GM21825 (cell line): Measurements from ENCODE around the gene HLCS.

ENCODE experiments used
- ATAC-seq: cut with Tn5 transposase; IDR thresholded peaks from one replicate; pipeline ENCODE4 v1.9.1; 2021; ENCODE audit warnings: mild to moderate bottlenecking, moderate library complexity; ENCODE audit not compliant: unreplicated experiment

The HLCS gene

DNA sequence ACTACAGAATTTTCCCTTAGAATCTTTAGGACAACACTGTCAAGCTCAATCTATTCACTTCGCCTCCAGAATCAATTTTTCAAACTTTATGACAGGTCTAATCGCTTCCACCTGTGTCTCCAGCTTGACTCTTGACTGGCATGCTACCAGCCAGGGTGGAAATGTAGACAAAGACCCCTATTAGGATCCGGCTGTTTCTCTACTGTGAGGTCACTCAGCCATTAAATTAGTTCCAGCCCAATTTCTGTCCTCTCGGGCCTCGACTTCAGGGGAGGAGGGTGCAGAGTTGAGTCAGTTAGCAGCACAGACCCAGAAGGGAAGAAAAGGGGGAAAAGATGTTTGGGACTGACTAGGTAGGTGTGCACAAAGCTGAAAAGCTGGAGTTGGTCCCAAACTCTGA, 78.5 kb downstream of the HLCS start:
- ATAC-seq, result no peak

DNA sequence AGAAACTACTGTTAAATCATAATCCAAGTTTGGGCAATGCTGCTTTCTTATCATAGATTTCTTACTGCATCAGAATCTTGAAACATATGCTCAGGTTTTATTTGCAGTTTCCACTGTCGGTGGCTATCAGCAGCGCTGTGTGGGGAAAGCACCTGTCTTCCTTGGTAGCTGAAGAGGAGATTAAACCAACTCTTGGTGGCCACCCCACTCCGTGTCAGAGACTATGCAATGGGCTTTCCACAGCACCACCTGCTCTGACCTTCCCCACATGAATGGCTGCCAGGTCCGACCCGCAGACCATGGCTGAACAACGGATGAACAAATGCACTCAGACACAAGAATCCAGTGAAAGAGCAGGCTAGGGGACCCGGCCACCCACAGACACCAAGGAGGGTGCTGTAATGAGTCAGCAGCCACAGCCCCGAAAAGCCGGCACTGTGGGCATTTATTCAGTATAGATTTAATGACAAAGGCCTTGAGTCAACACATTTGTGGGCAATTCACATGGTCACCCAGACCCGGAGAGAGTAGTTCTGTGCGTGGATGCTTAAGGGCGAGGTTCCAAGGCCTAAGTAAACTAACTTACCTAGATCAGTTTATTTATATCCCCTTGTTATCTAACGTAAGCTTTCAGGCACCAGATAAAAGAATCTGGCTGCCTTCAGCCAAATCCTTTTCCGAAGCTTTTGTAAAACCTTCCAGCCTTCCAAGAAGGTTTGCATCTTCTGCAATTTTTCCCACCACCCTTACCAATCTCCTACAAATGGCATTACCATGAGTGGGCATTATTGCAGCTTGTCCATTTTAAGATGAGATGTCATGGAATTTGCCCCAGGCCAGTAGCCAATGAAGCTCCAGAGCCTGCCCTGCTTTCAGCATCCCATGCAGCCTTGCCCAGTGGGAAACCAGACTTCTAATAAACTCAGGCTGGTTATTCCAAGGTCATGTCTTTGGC, 82.7 kb downstream of the HLCS start:
- ATAC-seq, result no peak

DNA sequence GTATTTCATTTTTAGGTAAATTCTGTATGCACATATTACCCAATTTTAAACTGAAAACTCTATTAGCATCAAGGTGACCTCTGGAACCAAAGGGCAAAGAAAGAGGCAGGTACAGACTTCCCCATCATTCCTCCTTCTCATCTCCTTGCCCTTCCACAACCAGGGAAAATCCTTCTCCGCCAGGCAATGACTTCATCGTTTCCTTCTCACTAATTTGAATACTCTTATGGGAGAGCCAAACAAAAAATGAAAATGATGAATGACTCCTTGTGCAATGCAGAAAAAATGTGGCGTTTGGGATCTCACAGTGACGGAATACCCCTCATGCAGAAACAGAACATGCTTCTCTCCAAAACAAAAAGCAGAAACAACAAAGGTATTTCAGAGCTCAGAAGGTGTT, 83.7 kb downstream of the HLCS start:
- no peak for ATAC-seq

DNA sequence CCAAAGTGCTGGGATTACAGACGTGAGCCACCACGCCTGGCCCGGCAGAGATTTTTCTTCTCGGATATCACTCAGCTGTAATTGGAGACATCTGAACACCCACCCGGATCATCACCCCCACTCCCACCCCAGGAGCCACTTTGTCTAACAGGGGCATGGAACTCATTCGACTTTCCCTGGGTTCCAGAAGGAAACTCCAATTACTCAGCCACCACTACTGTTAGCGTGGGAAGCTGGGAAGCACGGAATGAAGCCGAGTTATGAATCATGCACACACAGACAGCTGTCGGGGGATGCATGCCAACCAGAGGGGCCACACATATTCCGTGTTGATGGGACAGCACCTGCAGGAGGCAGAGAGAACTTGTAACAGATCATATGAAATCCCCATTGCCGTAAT, 85.2 kb downstream of the HLCS start:
- no peak for ATAC-seq

DNA sequence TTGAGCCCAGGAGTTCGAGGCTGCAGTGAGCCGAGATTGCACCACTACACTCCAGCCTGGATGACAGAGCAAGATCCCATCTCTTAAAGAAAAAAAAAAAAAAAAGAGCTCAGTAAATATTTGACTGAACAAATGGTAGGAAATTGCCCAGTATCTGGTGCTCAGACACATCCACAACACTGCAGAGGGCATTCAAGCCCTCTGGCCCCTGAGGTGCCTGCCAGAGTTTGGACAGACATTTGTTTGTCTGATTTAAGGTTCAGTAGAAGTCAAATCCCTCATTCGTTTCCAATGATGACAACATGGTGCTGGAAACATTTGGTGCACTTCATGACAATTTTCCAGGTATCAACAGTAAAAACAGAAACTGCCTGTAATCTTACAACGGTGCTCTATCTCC, 86.6 kb downstream of the HLCS start:
- ATAC-seq, result no peak

DNA sequence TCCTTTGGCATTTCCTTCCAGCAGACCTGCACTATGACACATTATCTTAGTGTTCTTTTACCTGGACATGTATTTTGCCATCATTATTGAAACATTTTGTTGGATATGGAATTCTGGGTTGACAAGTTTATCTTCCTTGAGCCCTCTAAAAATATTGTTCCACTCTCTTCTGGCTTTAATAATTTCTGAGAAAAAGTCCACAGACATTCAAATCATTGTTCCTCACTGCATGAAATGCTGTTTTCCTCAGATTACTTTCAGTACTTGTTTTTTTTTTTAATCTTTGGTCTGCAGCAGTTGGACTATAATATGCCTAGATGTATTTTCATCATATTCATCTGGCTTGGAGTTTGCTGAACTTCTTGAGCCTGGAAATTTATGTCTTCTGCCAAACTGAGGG, 88.7 kb downstream of the HLCS start:
- ATAC-seq, result no peak

DNA sequence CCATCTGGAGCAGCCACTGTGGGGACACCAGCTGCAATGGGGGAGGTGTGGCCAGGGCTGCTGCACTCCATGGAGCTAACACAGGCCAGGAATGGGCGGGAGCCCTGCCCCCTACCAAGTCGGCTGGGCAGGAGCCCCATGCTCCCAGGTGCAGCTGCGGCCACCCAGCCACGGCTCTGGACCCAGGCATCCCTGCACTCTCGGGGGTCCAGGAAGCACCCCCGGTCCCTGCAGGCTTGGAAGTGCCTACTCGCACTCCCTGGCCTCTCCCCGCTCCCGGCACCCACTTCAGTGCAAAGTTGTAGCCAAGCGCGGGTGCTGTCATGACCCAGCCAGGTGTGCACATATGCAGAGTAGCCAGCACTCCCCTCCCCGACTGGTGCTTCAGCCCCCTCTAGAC, 91.8 kb downstream of the HLCS start:
- ATAC-seq, result no peak

DNA sequence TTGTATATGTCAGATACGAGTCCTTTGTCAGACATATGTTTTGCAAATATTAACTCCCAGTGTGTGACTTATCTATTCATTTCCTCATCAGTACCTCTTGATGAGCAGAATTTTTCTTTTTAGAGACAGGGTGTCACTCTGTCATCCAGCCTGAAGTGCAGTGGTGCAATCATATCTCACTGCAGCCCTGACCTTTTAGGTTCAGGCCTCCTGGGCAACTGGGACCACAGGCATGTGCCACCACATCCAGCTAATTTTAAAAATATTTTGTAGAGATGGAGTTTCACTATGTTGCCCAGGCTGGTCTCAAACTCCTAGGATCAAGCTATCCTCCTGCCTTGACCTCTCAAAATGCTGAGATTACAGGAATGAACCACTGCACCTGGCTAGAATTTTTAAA, 93.0 kb downstream of the HLCS start:
- ATAC-seq, result no peak

DNA sequence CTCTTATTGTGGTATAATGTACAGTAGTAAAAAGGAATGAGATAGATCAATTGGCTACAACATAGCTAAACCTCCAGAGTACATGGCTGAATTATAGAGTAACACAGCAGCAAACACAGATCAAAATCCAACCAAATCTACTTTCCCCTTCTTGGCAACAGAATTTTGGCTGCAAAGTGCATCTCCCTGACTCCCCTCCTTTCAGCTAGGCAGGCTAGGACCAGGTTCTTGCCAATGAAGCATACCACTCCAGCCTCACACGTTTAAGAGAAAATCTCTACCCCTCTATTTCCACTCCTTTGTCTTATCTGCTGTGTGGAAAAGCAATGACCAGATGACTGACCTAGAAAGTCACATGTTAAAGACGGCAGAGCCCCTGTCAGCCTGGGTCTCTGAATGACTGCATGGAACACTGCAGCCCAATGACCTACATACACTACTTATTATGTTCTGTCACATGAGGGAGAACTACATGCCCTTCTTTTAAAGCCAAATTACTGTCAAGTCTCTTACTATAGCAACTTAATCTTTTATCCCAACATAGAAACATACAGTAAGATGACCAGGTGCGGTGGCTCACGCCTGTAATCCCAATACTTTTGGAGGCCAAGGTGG, 99.1 kb downstream of the HLCS start:
- ATAC-seq, result no peak

DNA sequence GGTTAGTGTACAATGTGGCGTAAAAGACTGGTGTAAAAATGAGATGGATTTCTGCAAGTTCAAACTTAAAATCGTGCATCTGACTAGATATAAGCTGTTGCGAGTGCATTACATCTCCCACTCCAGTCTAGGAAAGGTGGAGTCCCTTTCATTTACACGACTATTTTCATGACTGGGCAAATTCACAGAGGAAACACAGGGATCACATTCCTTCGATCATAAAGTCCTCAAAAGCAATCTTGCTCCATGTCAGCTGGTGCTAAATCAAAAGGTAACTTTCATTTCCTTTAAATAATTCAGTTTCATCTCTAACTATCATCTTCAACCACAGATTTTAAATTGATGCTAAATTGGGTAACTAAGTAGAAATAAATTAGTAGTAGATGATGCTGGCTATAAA, 100.0 kb downstream of the HLCS start:
- ATAC-seq, result no peak

DNA sequence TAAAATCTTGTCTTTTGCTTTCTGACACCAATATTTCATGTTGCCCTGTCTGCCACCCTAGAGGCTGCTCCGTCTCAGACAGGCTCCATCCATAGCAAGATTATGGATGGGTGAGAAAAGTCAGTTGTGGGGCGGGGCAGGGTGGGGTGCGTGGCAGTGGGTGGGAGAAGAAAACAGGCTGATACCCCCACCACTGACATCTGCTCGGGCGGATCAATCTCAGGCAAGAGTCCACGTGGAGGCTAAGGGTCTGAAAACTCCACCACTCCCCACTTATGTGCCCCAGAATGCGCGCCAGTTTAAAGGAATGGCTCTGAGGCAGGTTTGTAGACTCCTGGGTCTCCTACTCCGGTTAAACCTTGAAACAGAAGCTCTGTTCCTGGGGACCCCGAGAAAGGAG, 101.5 kb downstream of the HLCS start:
- ATAC-seq, result no peak

DNA sequence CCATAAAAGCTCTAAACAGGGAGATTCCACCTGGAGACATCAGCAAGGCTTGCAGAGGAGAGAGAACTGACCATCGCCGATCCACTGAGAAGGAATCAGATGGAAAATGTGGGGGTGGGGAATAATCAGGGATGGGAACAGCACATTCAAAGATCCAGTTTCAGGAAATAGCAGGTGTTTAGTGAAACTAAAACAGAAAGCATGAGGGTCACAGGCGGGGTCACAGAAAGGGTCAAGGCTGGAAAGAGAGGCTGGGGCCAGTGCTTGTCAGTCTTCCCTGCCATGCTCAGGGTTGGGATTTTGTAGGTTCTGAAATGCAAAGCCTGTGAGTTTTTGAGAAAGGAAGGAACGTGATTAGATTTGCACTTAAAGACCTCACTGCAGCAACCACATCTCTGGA, 103.2 kb downstream of the HLCS start:
- no peak for ATAC-seq

DNA sequence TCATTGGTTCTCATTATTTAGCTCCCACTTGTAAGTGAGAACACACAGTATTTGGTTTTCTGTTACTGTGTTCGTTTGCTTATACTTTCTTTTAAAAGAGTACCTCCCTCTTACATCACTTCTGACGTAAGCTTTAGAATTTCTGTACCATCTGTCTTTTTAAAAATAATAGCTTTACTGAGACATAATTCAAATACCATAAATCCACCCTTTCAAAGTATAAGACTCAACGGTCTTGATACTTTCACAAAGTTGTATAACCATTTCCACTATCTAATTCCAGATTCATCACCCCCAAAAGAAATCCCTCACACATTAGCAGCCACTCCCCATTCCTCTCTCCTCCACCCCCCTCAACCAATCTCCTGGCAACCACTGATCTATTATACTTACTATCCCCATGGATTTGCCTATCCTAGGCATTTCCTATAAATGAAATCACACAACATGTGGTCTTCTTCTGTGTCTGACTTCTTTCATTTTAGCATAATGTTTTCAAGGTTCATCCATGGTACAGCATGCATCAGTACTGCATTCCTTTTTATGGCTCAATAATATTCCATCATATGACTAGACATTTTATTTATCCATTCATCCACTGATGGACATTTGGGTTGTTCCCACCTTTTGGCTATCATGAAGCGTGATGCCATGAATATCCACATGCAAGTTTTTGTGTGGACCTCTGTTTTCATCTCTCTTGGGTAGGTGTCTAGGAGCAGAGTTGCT, 104.7 kb downstream of the HLCS start:
- no peak for ATAC-seq

DNA sequence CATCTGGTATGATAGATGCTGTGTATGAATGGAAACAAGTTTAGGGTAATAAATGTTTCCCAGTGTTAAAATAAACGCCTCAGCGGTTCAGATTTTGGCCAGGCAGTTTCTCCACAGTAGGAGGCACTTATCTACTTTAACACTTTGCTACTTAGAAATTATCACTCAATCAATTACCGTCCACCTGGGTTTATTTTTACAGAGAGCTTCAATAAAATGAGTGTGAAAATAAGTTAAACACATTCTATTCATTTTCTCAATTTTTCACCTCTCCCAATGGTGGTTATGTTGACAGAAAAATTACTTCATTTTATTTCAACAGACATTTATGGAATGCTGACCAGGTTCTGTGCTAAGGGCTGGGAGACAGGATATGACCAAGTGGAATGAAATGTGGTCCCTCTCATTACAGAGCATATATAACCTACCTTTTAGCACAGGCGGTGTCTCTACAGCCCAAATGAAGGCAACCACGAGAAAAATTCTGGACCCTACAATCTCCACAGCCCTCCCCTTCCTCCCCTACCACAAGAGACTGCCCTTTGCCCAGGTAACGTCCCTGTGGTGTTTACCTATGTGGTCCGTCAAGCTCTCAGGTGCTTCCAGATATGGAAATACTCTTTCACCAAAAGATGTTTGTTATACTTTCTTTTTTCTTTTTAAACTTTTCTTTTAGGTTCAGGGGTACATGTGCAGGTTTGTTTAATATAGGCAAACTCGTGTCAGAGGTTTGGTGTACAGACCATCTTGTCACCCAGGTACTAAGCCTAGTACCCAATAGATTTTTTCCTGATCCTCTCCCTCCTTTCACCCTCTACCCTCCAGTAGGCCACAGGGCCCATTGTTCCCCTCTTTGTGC, 105.5 kb downstream of the HLCS start:
- no peak for ATAC-seq

DNA sequence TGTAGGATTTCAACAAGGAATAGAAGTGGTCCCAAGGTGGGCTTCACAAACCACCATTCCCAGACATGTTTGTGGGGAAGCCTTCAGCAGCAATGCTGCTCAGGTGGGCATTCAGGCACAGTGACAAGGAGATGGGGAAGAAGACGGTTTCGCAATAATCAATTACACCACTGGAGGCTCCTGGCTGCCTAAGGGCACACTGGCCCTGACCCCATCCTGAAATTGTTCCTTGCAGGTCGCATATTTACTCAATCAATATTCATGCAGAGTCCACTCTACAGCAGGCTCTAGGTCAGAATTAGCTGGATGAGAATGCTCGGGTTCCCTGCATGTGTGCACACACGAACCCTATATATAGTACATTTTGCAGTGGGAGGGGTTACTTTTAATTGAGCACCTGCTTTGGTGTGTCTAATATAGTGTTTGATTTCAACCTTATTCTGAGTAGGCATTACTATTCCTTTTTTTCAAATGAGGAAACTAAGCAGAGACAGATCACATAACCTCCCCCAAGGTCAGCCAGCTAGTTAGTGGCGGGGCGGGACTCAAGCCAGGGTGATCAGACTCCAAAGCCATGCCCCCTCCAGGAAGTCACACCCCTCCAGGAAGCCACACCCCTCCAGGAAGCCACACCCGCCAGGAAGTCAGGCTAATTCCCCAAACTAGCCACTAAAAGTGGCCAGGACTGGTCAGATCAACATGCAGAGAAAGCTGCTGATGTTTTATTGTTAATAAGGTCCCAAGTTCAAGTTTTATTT, 106.5 kb downstream of the HLCS start:
- no peak for ATAC-seq

DNA sequence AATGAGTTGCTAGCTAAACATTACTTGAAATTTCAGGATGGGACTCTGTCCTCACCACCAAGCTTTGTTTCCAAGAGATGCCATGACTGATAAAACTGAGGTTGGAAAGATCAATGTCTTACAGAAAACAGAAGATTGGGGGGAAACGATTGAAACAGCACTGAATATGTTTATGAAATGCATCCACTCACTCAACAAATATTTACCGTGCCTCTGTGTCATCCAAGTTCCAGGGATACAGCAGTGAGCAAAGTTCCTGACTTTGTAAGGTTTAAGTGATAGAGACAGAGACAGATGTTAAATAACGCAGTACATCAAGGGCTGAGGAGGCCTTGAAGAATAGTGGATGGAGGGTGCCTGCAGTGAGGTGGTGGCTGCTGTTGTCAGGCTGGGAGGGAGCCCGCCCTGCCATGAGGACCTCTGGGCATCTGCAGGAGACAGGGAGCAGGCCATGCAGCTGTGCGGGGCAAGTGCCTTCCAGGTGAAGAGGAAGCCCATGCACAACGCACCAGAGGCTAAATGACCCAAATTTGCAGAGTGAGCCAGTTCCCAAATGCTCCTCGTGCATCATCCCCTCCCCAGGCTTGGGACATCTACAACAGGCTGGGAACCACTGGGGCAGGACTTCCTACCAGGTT, 108.0 kb downstream of the HLCS start:
- no peak for ATAC-seq

DNA sequence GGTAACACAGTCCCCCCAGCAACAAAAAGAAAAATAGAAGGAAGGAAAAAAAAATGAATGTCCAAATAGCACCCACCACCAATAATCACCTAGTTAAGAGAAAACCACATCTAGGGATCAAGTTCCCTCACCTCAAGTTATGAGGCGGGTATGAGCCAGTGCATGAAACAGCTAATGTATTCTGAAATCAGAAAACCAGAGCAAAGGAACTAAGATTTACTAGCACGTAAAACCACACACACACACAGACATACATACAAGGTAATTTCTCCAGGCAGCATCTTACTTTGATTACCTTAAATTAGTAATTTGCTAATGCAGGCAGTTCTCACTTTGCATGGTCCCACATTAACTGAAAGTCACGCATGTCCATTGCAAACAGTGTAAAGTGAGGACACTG, 109.8 kb downstream of the HLCS start:
- ATAC-seq, result no peak

DNA sequence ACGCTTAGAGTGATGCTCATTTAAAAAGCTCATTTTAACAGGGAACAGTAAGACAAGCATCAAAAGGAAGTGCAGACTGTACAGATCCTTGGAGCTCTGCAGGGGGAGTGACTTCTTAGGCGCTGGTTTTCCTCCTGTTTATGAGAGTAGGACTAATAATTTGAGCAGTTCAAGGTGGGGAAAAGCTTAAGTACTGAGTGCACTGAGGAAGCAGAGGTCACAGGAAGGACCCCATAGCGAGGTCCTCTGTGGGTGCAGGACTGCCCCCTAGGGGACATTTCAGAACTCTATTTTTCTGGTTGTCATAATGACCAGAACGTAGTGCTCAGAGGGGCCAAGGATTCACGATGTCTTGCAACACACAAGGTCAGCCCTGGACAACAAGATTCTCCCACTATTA, 112.1 kb downstream of the HLCS start:
- ATAC-seq, result no peak

DNA sequence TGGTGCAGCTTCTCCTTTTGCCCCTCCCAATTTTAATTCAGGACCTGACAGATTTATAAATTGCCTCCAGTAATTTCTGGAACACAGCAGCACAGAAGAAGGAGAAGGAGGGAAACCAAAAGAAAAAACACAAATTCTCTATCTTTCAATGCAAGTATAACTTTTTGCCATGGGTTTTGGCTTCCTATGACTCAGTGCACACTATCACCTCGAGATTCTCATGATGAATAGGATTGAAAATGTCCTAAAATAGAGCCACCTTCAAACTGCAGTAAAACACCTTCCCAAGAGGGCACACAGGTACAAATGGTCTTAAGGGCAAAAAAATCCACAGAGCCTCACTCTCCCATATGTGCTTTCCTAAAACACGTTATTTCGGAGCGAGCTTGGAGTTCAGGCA, 113.6 kb downstream of the HLCS start:
- ATAC-seq, result no peak

DNA sequence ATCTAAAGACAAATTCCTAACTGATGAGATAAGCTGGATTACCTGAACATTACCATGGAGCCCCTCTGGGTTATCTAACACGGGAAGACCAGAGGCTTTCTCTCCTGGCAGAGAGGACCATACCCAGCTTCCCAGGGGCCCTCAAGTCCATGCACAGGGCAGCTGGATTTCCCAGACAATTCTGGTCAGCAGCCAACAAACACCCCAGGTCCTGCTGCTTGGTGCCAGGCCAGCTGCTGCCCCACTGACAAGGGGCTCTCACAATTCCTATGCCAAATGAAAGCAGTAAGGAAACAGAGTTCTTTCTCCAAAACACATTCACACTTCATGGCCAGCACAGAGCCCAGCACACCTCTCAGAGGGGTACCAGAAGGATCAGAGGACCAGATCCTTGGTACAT, 114.2 kb downstream of the HLCS start:
- ATAC-seq, result no peak
